Pericardium fibroblast (primary cell): ENCODE results near the gene LINGO4. TPM values are rescaled to one million over a fixed set of nuclear protein-coding genes. Genes with fewer than 3 reads are reported as not detected.

ENCODE experiments used
- total RNA-seq: library from RNA; depleted of rRNA; stranded (reverse); fragments of >200 nt; gene quantifications from 2 replicates; pipeline ENCODE4 v1.2.3, GENCODE V29; 2015

Gene LINGO4
- not detected in 2 replicates for total RNA-seq

GRCh38 chr1:151805066-151805820 lies at the start of gene LINGO4:
TSS of gene LINGO4 (minus strand) at chr1:151805419. CDS start at chr1:151802704, 2,715 bp downstream.

GRCh38 chr1:151853411-151853943 lies 48.3 kb upstream of the LINGO4 start, which contains the start of gene THEM5:
TSS of gene THEM5 (minus strand) at chr1:151853712. CDS start at chr1:151853565, 147 bp downstream.

GRCh38 chr1:151839457-151840403 lies 34.5 kb upstream of the LINGO4 start, which contains the start of gene C2CD4D:
TSS of gene C2CD4D (minus strand) at chr1:151839820. CDS start at chr1:151838989, 831 bp downstream.

GRCh38 chr1:151831605-151832004 lies 26.4 kb upstream of the LINGO4 start, which contains the start of gene RORC:
TSS of gene RORC (minus strand) at chr1:151831802. CDS start at chr1:151831764, 38 bp downstream.

GRCh38 chr1:151790071-151790939 lies 14.9 kb downstream of the LINGO4 start, which contains the start of gene TDRKH:
TSS of gene TDRKH (minus strand) at chr1:151790500. CDS start at chr1:151783022, 7,478 bp downstream.

GRCh38 chr1:151762941-151763921 lies 42.0 kb downstream of the LINGO4 start, which contains the start of gene MRPL9:
TSS of gene MRPL9 (minus strand) at chr1:151763496. CDS start at chr1:151763479, 17 bp downstream.

Other genes starting within 250 kb of the LINGO4 start
- gene SNX27, start 193.4 kb downstream of the LINGO4 start, total RNA-seq = 13.0 and 13.3 TPM in 2 replicates
- gene CELF3, start 88.6 kb downstream of the LINGO4 start, total RNA-seq = not detected in 2 replicates
- not detected in 2 replicates for gene RIIAD1, start 83.9 kb downstream of the LINGO4 start, total RNA-seq
- gene MRPL9, start 41.9 kb downstream of the LINGO4 start, total RNA-seq = 46.2 and 51.9 TPM in 2 replicates
- gene TDRKH, start 14.9 kb downstream of the LINGO4 start, total RNA-seq = 1.0 and 1.5 TPM in 2 replicates
- gene RORC, start 26.4 kb upstream of the LINGO4 start, total RNA-seq = under 0.01 TPM in 1 of 2 replicates, not detected in the other
- not detected in 2 replicates for gene C2CD4D, start 34.4 kb upstream of the LINGO4 start, total RNA-seq
- not detected in 2 replicates for gene THEM5, start 48.3 kb upstream of the LINGO4 start, total RNA-seq
- gene THEM4, start 104.1 kb upstream of the LINGO4 start, total RNA-seq = 10.0 and 17.0 TPM in 2 replicates
- gene S100A10, start 188.4 kb upstream of the LINGO4 start, total RNA-seq = 243 and 508 TPM in 2 replicates
- gene S100A11, start 231.6 kb upstream of the LINGO4 start, total RNA-seq = 428 and 784 TPM in 2 replicates